A549 (cell line): Measurements from ENCODE around the gene IRS2.

ENCODE experiments used
- CEBPB ChIP-seq, 2 experiments: fragments of >200 bp in 1 of 2; sonication (Bioruptor Twin) in 1 of 2; formaldehyde crosslinking in 1 of 2; IDR thresholded peaks; 2 replicates each; pipeline ENCODE4 v1.6.1; 2012 to 2016
- CHD4 ChIP-seq: fragments of 200-600 bp; sonication (generic); IDR thresholded peaks from 2 replicates; pipeline ENCODE4 v1.6.1; 2016; ENCODE audit warnings: antibody characterized with exemption, mild to moderate bottlenecking, borderline replicate concordance
- ELK1 ChIP-seq: fragments of 150-350 bp; IDR thresholded peaks from 2 replicates; pipeline ENCODE4 v1.6.1; 2014; ENCODE audit warnings: low read depth, mild to moderate bottlenecking, low read length
- HDAC2 ChIP-seq: fragments of 200-600 bp; sonication (generic); IDR thresholded peaks from 2 replicates; pipeline ENCODE4 v1.6.1; 2016
- JUNB ChIP-seq: fragments of >200 bp; sonication (Bioruptor Twin); formaldehyde crosslinking; IDR thresholded peaks from 2 replicates; pipeline ENCODE4 v1.6.1; 2016
- MAFK ChIP-seq: fragments of 450-650 bp; IDR thresholded peaks from 2 replicates; pipeline ENCODE4 v1.6.1; 2014; ENCODE audit not compliant: partially characterized antibody
- MAX ChIP-seq: IDR thresholded peaks from 2 replicates; pipeline ENCODE4 v1.6.1; 2012
- MAZ ChIP-seq: fragments of 150-350 bp; IDR thresholded peaks from 2 replicates; pipeline ENCODE4 v1.6.1; 2014; ENCODE audit warnings: antibody characterized with exemption, low read depth, low read length, borderline replicate concordance
- POLR2A ChIP-seq: IDR thresholded peaks from 2 replicates; pipeline ENCODE4 v1.6.1; 2012; ENCODE audit warnings: mild to moderate bottlenecking, low read length
- RCOR1 ChIP-seq: fragments of 150-350 bp; IDR thresholded peaks from 2 replicates; pipeline ENCODE4 v1.6.1; 2014; ENCODE audit warnings: antibody characterized with exemption, low read length, low read depth
- ZNF302 ChIP-seq: fragments of 250-450 bp; sonication (Bioruptor Pico); IDR thresholded peaks from 2 replicates; pipeline ENCODE4 v1.9.0; 2021; ENCODE audit warnings: inconsistent platforms, mild to moderate bottlenecking, moderate library complexity
- TF ChIP-seq, protein P1 (sequence below): fragments of >200 bp; sonication (Bioruptor Twin); formaldehyde crosslinking; IDR thresholded peaks from 3 replicates; pipeline ENCODE4 v1.5.1; 2016
- TF ChIP-seq, protein P2 (sequence below): fragments of 200-600 bp; sonication (generic); IDR thresholded peaks from 2 replicates; pipeline ENCODE4 v1.6.1; 2016; ENCODE audit warnings: antibody characterized with exemption, mild to moderate bottlenecking, moderate library complexity
- TF ChIP-seq, protein P3 (sequence below): fragments of 250-450 bp; sonication (Bioruptor Pico); IDR thresholded peaks from 2 replicates; pipeline ENCODE4 v1.5.0; 2020; ENCODE audit warnings: low read depth, mild to moderate bottlenecking, moderate library complexity

- no peak for TF ChIP-seq CHD4
- TF ChIP-seq, protein P1, sequence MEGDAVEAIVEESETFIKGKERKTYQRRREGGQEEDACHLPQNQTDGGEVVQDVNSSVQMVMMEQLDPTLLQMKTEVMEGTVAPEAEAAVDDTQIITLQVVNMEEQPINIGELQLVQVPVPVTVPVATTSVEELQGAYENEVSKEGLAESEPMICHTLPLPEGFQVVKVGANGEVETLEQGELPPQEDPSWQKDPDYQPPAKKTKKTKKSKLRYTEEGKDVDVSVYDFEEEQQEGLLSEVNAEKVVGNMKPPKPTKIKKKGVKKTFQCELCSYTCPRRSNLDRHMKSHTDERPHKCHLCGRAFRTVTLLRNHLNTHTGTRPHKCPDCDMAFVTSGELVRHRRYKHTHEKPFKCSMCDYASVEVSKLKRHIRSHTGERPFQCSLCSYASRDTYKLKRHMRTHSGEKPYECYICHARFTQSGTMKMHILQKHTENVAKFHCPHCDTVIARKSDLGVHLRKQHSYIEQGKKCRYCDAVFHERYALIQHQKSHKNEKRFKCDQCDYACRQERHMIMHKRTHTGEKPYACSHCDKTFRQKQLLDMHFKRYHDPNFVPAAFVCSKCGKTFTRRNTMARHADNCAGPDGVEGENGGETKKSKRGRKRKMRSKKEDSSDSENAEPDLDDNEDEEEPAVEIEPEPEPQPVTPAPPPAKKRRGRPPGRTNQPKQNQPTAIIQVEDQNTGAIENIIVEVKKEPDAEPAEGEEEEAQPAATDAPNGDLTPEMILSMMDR, result no peak
- no peak for TF ChIP-seq MAFK
- TF ChIP-seq POLR2A, result no peak
- TF ChIP-seq, protein P2, sequence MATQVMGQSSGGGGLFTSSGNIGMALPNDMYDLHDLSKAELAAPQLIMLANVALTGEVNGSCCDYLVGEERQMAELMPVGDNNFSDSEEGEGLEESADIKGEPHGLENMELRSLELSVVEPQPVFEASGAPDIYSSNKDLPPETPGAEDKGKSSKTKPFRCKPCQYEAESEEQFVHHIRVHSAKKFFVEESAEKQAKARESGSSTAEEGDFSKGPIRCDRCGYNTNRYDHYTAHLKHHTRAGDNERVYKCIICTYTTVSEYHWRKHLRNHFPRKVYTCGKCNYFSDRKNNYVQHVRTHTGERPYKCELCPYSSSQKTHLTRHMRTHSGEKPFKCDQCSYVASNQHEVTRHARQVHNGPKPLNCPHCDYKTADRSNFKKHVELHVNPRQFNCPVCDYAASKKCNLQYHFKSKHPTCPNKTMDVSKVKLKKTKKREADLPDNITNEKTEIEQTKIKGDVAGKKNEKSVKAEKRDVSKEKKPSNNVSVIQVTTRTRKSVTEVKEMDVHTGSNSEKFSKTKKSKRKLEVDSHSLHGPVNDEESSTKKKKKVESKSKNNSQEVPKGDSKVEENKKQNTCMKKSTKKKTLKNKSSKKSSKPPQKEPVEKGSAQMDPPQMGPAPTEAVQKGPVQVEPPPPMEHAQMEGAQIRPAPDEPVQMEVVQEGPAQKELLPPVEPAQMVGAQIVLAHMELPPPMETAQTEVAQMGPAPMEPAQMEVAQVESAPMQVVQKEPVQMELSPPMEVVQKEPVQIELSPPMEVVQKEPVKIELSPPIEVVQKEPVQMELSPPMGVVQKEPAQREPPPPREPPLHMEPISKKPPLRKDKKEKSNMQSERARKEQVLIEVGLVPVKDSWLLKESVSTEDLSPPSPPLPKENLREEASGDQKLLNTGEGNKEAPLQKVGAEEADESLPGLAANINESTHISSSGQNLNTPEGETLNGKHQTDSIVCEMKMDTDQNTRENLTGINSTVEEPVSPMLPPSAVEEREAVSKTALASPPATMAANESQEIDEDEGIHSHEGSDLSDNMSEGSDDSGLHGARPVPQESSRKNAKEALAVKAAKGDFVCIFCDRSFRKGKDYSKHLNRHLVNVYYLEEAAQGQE, result no peak
- no peak for TF ChIP-seq MAX
- TF ChIP-seq CEBPB (IDR thresholded peaks at IDR 0.05), result no peak
- no peak for TF ChIP-seq RCOR1
- no peak for TF ChIP-seq HDAC2
- TF ChIP-seq, protein P3, sequence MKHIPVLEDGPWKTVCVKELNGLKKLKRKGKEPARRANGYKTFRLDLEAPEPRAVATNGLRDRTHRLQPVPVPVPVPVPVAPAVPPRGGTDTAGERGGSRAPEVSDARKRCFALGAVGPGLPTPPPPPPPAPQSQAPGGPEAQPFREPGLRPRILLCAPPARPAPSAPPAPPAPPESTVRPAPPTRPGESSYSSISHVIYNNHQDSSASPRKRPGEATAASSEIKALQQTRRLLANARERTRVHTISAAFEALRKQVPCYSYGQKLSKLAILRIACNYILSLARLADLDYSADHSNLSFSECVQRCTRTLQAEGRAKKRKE (CRISPR knock-in tag), result no peak
- no peak for TF ChIP-seq MAZ
- TF ChIP-seq ELK1, result no peak
- TF ChIP-seq ZNF302, result no peak
- TF ChIP-seq JUNB, result no peak
Measured at GRCh38 chr13:109834973-109835720, 48.8 kb upstream of the IRS2 start.
